Esophagus muscularis mucosa (tissue), 3 donors: ENCODE results near the gene ACCSL.

Source experiments
- CTCF ChIP-seq, 3 experiments: fragments of 200-600 bp in 2 of 3; fragments of 450-650 bp in 1 of 3; sonication (generic) in 2 of 3; IDR thresholded peaks; one replicate each; pipeline ENCODE4 v1.5.1; 2017 to 2019; ENCODE audit warnings: antibody characterized with exemption in 3 of 3, mild to moderate bottlenecking in 2 of 3, moderate library complexity in 1 of 3
- POLR2A ChIP-seq: fragments of 450-650 bp; IDR thresholded peaks from one replicate; pipeline ENCODE4 v1.6.1; 2017; ENCODE audit warnings: antibody characterized with exemption, moderate library complexity, mild to moderate bottlenecking, low read depth
- POLR2AphosphoS5 ChIP-seq, 2 donors: sonication (generic); formaldehyde crosslinking; IDR thresholded peaks; one replicate each; pipeline ENCODE4 v1.6.1; 2017; ENCODE audit warnings: antibody characterized with exemption in 2 of 2

GRCh38 chr11:44065841-44066731 is 18.3 kb downstream of the ACCSL start, which contains the start of gene ACCS:
- TF ChIP-seq POLR2A = no peak
- peak; percentile 73 to 84 (median 80) for TF ChIP-seq CTCF (IDR thresholded peaks at IDR 0.05)
- peak; percentile 88 to 92 for TF ChIP-seq POLR2AphosphoS5 (IDR thresholded peaks at IDR 0.05)
